H1 (cell line): ENCODE data around the gene ITPKC. TPM values are rescaled to one million over a fixed set of nuclear protein-coding genes. Genes with fewer than 3 reads are reported as not detected.

Source experiments
- CTCF ChIA-PET: fragments of 300-600 bp; sonication (Branson Sonifier 250); formaldehyde crosslinking; loops from one replicate; lab custom pipeline; 2021; ENCODE audit not compliant: partially characterized antibody; lab: Charles Lee
- POLR2A ChIA-PET: fragments of 300-600 bp; sonication (Branson Sonifier 250); formaldehyde crosslinking; loops from one replicate; lab custom pipeline; 2021; ENCODE audit warnings: inconsistent platforms; ENCODE audit not compliant: partially characterized antibody; lab: Charles Lee
- DNase-seq, 2 experiments: peaks; one replicate each; pipeline versions ENCODE4 v3.0.0 to v3.0.0-alpha.2; 2010 to 2022; ENCODE audit warnings: low spot score in 2 of 2, low read depth in 1 of 2, mixed read lengths in 1 of 2
- FAIRE-seq: peaks from 2 replicates; lab custom pipeline; 2011; peaks lifted over from hg19 to GRCh38; lab: Jason Lieb, UNC
- H2AFZ ChIP-seq: 2 replicates; pipeline ENCODE4 v1.8.1; 2012; ENCODE audit warnings: low read length, inconsistent platforms
- H2AK5ac ChIP-seq: 2 replicates; pipeline ENCODE4 v1.6.1; 2013; ENCODE audit warnings: low read depth, low read length
- H2BK120ac ChIP-seq: replicated peaks from 2 replicates; pipeline ENCODE3; 2013; ENCODE audit warnings: low read depth, low read length, inconsistent platforms
- H2BK12ac ChIP-seq: 2 replicates; pipeline ENCODE4 v1.6.1; 2013; ENCODE audit warnings: low read depth, low read length
- H2BK15ac ChIP-seq: 2 replicates; pipeline ENCODE4 v1.6.1; 2013; ENCODE audit warnings: low read length
- H2BK20ac ChIP-seq: 2 replicates; pipeline ENCODE4 v1.6.1; 2013; ENCODE audit warnings: low read length
- H2BK5ac ChIP-seq: 2 replicates; pipeline ENCODE4 v1.6.1; 2013; ENCODE audit warnings: low read depth, low read length
- H3K14ac ChIP-seq: 2 replicates; pipeline ENCODE4 v1.6.1; 2013; ENCODE audit warnings: inconsistent platforms; ENCODE audit not compliant: insufficient read length
- H3K18ac ChIP-seq: 2 replicates; pipeline ENCODE4 v1.6.1; 2013; ENCODE audit warnings: low read length; ENCODE audit errors: extremely low read depth
- H3K23ac ChIP-seq: 2 replicates; pipeline ENCODE4 v1.6.1; 2013; ENCODE audit warnings: inconsistent platforms; ENCODE audit not compliant: insufficient read length
- H3K23me2 ChIP-seq: 2 replicates; pipeline ENCODE4 v1.6.1; 2013; ENCODE audit warnings: low read depth, low read length
- H3K27ac ChIP-seq: 2 replicates; pipeline ENCODE4 v1.6.1; 2011; ENCODE audit warnings: low read depth, low read length, inconsistent platforms
- H3K27me3 ChIP-seq, 4 experiments: replicated peaks in 1 of 4; 1 replicate in 1 of 4; 2 replicates in 3 of 4; pipeline versions ENCODE4 v1.6.1 to v1.8.1; 2011 to 2013; ENCODE audit warnings: low read length in 3 of 4, mild to moderate bottlenecking in 3 of 4, inconsistent platforms in 2 of 4, mixed read lengths in 2 of 4, moderate library complexity in 1 of 4; ENCODE audit not compliant: control insufficient read depth in 3 of 4, insufficient read depth in 3 of 4; ENCODE audit errors: extremely low read depth in 1 of 4
- H3K36me3 ChIP-seq, 4 experiments: 2 replicates each; pipeline versions ENCODE4 v1.6.1 to v1.8.1; 2011 to 2013; ENCODE audit warnings: mild to moderate bottlenecking in 4 of 4, low read length in 3 of 4, moderate library complexity in 2 of 4, control low read depth in 1 of 4, inconsistent platforms in 1 of 4; ENCODE audit not compliant: insufficient read depth in 4 of 4, control insufficient read depth in 2 of 4
- H3K4ac ChIP-seq: replicated peaks from 2 replicates; pipeline ENCODE3; 2013; ENCODE audit warnings: low read length, low read depth, mixed read lengths, inconsistent platforms; ENCODE audit not compliant: insufficient read length
- H3K4me1 ChIP-seq, 4 experiments: replicated peaks in 1 of 4; 1 replicate in 1 of 4; 2 replicates in 3 of 4; pipeline versions ENCODE4 v1.6.1 to v1.8.1; 2011 to 2013; ENCODE audit warnings: low read length in 3 of 4, inconsistent platforms in 2 of 4, mixed read lengths in 1 of 4; ENCODE audit not compliant: insufficient read depth in 4 of 4, control insufficient read depth in 3 of 4
- H3K4me2 ChIP-seq, 2 experiments: 2 replicates each; pipeline versions ENCODE4 v1.6.1 to v1.8.1; 2011 to 2013; ENCODE audit warnings: low read depth in 2 of 2, low read length in 2 of 2, control low read depth in 1 of 2, inconsistent platforms in 1 of 2, mild to moderate bottlenecking in 1 of 2; ENCODE audit not compliant: insufficient read depth in 1 of 2
- H3K4me3 ChIP-seq, 4 experiments: fragments of 200-600, 300-600 bp in 1 of 4; sonication (generic), shearing (Covaris generic), sonication (Bioruptor Twin) in 1 of 4; 2 replicates each; pipeline versions ENCODE4 v1.5.1 to v1.8.1; 2011 to 2016; ENCODE audit warnings: low read length in 4 of 4, low read depth in 3 of 4, control low read depth in 2 of 4, inconsistent platforms in 2 of 4, mild to moderate bottlenecking in 2 of 4, mixed read lengths in 1 of 4, moderate library complexity in 1 of 4; ENCODE audit not compliant: insufficient read depth in 2 of 4; ENCODE audit errors: extremely low read depth in 1 of 4
- H3K56ac ChIP-seq: replicated peaks from 2 replicates; pipeline ENCODE3; 2013; ENCODE audit warnings: low read depth, mild to moderate bottlenecking, mixed read lengths, low read length, inconsistent platforms; ENCODE audit not compliant: insufficient read length
- H3K79me1 ChIP-seq: 2 replicates; pipeline ENCODE4 v1.6.1; 2013; ENCODE audit warnings: low read depth, low read length, control low read depth
- H3K79me2 ChIP-seq, 2 experiments: 2 replicates each; pipeline versions ENCODE4 v1.6.1 to v1.8.1; 2012 to 2013; ENCODE audit warnings: low read length in 2 of 2, mild to moderate bottlenecking in 2 of 2, inconsistent platforms in 1 of 2; ENCODE audit not compliant: insufficient read depth in 2 of 2, control insufficient read depth in 1 of 2
- H3K9ac ChIP-seq, 4 experiments: replicated peaks in 1 of 4; 1 replicate in 1 of 4; 2 replicates in 3 of 4; pipeline versions ENCODE4 v1.6.1 to v1.8.1; 2011 to 2013; ENCODE audit warnings: low read depth in 3 of 4, low read length in 3 of 4, control low read depth in 2 of 4, mild to moderate bottlenecking in 2 of 4, moderate library complexity in 2 of 4, inconsistent platforms in 1 of 4; ENCODE audit errors: extremely low read depth in 1 of 4
- H3K9me3 ChIP-seq, 2 experiments: 2 replicates each; pipeline versions ENCODE4 v1.6.1 to v1.8.1; 2012 to 2013; ENCODE audit warnings: mild to moderate bottlenecking in 2 of 2, moderate library complexity in 2 of 2, control low read depth in 1 of 2, inconsistent platforms in 1 of 2, low read depth in 1 of 2, low read length in 1 of 2, mixed read lengths in 1 of 2; ENCODE audit not compliant: insufficient read depth in 2 of 2
- H4K20me1 ChIP-seq, 2 experiments: replicated peaks in 1 of 2; 2 replicates each; pipeline versions ENCODE3 to v1.8.1; 2011 to 2013; ENCODE audit warnings: inconsistent platforms in 2 of 2, low read length in 2 of 2, mild to moderate bottlenecking in 1 of 2; ENCODE audit not compliant: insufficient read depth in 2 of 2, control insufficient read depth in 1 of 2
- H4K5ac ChIP-seq: 2 replicates; pipeline ENCODE4 v1.6.1; 2013; ENCODE audit warnings: low read length, low read depth, mixed read lengths, inconsistent platforms; ENCODE audit not compliant: insufficient read length
- H4K8ac ChIP-seq: 2 replicates; pipeline ENCODE4 v1.8.0; 2013; ENCODE audit warnings: mild to moderate bottlenecking, moderate library complexity, low read length, inconsistent platforms; ENCODE audit not compliant: insufficient read depth; ENCODE audit errors: extremely low read depth
- H4K91ac ChIP-seq: replicated peaks from 2 replicates; pipeline ENCODE3; 2013; ENCODE audit warnings: low read length, mixed read lengths, inconsistent platforms; ENCODE audit not compliant: insufficient read length
- ASH2L ChIP-seq: fragments of 200-600, 300-600 bp; sonication (generic); IDR thresholded peaks from one replicate; pipeline ENCODE4 v1.7.1; 2017; ENCODE audit warnings: low read length
- EP300 ChIP-seq, 2 experiments: IDR thresholded peaks; 1 replicate in 1 of 2; 2 replicates in 1 of 2; pipeline ENCODE4 v1.6.1; 2011 to 2012; ENCODE audit warnings: low read depth in 2 of 2, low read length in 2 of 2, mild to moderate bottlenecking in 2 of 2, borderline replicate concordance in 1 of 2, inconsistent platforms in 1 of 2, moderate library complexity in 1 of 2
- MAFK ChIP-seq: IDR thresholded peaks from 2 replicates; pipeline ENCODE4 v1.6.1; 2012; ENCODE audit warnings: low read depth, mild to moderate bottlenecking, improper control_type of control experiment, low read length
- PHF8 ChIP-seq: fragments of 200-600 bp; sonication (generic); conservative IDR thresholded peaks from 2 replicates; pipeline ENCODE4 v1.7.1; 2012; ENCODE audit warnings: low read depth, mild to moderate bottlenecking, inconsistent platforms, low read length, moderate library complexity
- POLR2A ChIP-seq, 2 experiments: IDR thresholded peaks; 1 replicate in 1 of 2; 2 replicates in 1 of 2; pipeline ENCODE4 v1.6.1; 2011; ENCODE audit warnings: low read depth in 2 of 2, low read length in 2 of 2, mild to moderate bottlenecking in 2 of 2; ENCODE audit errors: control extremely low read depth in 1 of 2
- WGBS, 2 experiments: shearing (Covaris generic) in 1 of 2; methylation state at CpG; one replicate each; pipeline versions ENCODE4 v1.1.6 to v1.1.7; 2013 to 2015; ENCODE audit warnings: low lambda C conversion rate in 2 of 2, mixed read lengths in 2 of 2, inconsistent platforms in 1 of 2, low coverage in 1 of 2, missing lambda C conversion rate in 1 of 2; ENCODE audit not compliant: insufficient replicate concordance in 2 of 2, insufficient coverage in 1 of 2, insufficient read length in 1 of 2; ENCODE audit errors: extremely low coverage in 1 of 2, missing lambda C conversion rate in 1 of 2; 5-methylcytosine and 5-hydroxymethylcytosine counted together
- polyA plus RNA-seq, 7 experiments: library from polyadenylated mRNA; depleted of rRNA in 3 of 7; stranded (reverse) in 5 of 7; unstranded in 2 of 7; fragments of >200 nt in 5 of 7; fragments of 200-250 nt in 2 of 7; gene quantifications; 1 replicate in 5 of 7; 2 replicates in 1 of 7; 4 replicates in 1 of 7; pipeline versions ENCODE4 v1.2.1 to v1.2.3, GENCODE V29; 2011 to 2013; ENCODE audit warnings: missing spikeins in 2 of 7, mixed read lengths in 2 of 7
- total RNA-seq: library from RNA; stranded (reverse); fragmentation: NEBNext Ultra II Directional; extraction: Animal tissue kit (Norgen Biotek cat#: 25700); gene quantifications from 2 replicates; pipeline ENCODE4 v1.2.1, GENCODE V29; 2021
- TF ChIP-seq, protein P1 (sequence below): IDR thresholded peaks from 2 replicates; pipeline ENCODE4 v1.6.1; 2012; ENCODE audit warnings: inconsistent platforms
- TF ChIP-seq, protein P2 (sequence below): IDR thresholded peaks from 2 replicates; pipeline ENCODE4 v1.6.1; 2012; ENCODE audit warnings: low read length, inconsistent platforms
- TF ChIP-seq, protein P3 (sequence below): IDR thresholded peaks from 2 replicates; pipeline ENCODE4 v1.6.1; 2012; ENCODE audit warnings: inconsistent platforms

The ITPKC gene
- total and polyA plus RNA-seq, 2 of the 8 experiments (the other 6 are each of a cell fraction or from before 2014, with no cell fraction given): 5.2 to 8.9 TPM

DNA sequence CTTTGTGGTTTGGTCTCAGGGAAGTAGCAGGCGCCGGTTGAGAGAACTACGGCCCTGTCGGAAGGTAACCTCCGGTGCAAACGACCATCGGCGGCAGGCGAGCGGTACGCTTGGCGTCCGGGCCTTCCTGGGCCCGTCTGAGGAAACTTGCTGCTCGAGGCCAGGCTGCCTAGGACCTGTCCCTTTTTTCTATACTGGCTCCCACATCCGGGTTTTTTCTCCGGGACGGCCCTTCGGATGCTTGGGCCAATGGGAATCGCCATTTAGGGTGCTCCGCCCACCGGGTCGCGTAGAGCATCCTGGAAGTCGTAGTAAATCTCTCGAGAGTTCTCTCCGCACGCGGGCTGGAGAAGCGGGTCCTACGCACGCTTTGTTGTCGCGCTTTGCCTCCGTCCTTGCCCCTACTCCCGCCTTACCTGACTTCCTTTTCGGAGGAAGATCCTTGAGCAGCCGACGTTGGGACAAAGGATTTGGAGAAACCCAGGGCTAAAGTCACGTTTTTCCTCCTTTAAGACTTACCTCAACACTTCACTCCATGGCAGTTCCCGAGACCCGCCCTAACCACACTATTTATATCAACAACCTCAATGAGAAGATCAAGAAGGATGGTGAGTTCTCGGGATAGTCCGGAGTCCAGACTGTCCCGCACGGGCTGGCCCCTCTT, 34.1 kb downstream of the ITPKC start, which contains the start of gene SNRPA:
TSS of gene SNRPA (plus strand) at position 330 of the 664 bp plus-strand sequence. CDS start at position 536, 206 bp downstream.
- H4K20me1 ChIP-seq: peaks cover 11 to 14% of the 10 kb centered on the region in 2 experiments
- peaks cover 2% of the 10 kb centered on the region for H3K79me1 ChIP-seq
- H3K23me2 ChIP-seq: peaks cover 9% of the 10 kb centered on the region
- H3K27me3 ChIP-seq: no peaks in the 10 kb centered on the region
- peak within 1 kb of the TSS; percentile 88 for H3K4ac ChIP-seq
- no peaks in the 10 kb centered on the region for H3K9me3 ChIP-seq
- 2% methylated on average over 45 of the region's 46 CpGs; no CpG with 5 or more reads in 1 of the 2 experiments for WGBS, 2 experiments
- no peak within 1 kb of the TSS for H3K23ac ChIP-seq
- peak within 1 kb of the TSS; percentile 98 for H4K5ac ChIP-seq
- CTCF ChIA-PET: interaction anchor here (1.0 to 2.2 kb wide), 3 partner anchors 10 to 68 kb away, joined by 3 to 10 read pairs (median 5); no protein-coding TSS in a partner anchor
- POLR2A ChIA-PET: interaction anchor here (0.7 to 15.7 kb wide), 26 partner anchors 8 to 558 kb away, joined by 3 to 399 read pairs (median 4); partner anchors contain the start of genes COQ8B, EGLN2, HNRNPUL1 and ITPKC
- peaks cover 0 to 7% (median 2%) of the 10 kb centered on the region in 4 experiments; a peak in 4 of 7 replicates for H3K4me1 ChIP-seq
- peak within 1 kb of the TSS; percentile 100 for H2AK5ac ChIP-seq
- H3K4me3 ChIP-seq: peak within 1 kb of the TSS; percentile 80 to 99 (median 90)
- peak within 1 kb of the TSS; percentile 83 for H2BK120ac ChIP-seq
- peaks cover 40 to 69% of the 10 kb centered on the region in 2 experiments for H3K79me2 ChIP-seq
- peak; percentile 93 to 97 for DNase-seq
- H3K27ac ChIP-seq: peak within 1 kb of the TSS; percentile 99
- H2BK20ac ChIP-seq: no peak within 1 kb of the TSS
- peaks cover 2 to 28% (median 11%) of the 10 kb centered on the region in 4 experiments; a peak in 6 of 8 replicates for H3K36me3 ChIP-seq
- H3K18ac ChIP-seq: peak within 1 kb of the TSS; percentile 100
- H3K14ac ChIP-seq: peak within 1 kb of the TSS; percentile 50
- no peak within 1 kb of the TSS for H2AFZ ChIP-seq
- peak; percentile 60 for FAIRE-seq
- H4K8ac ChIP-seq: peak within 1 kb of the TSS; percentile 99; the same call in 1 of the 2 replicates
- H2BK12ac ChIP-seq: peak within 1 kb of the TSS; percentile 100
- H4K91ac ChIP-seq: peak within 1 kb of the TSS; percentile 99
- peak within 1 kb of the TSS; percentile 91 to 99 for H3K4me2 ChIP-seq
- H3K9ac ChIP-seq: peak within 1 kb of the TSS; percentile 99 to 100 (median 100)
- H3K56ac ChIP-seq: peak within 1 kb of the TSS; percentile 94
- peak within 1 kb of the TSS; percentile 72 for H2BK15ac ChIP-seq
- H2BK5ac ChIP-seq: peak within 1 kb of the TSS; percentile 100
- TF ChIP-seq POLR2A (IDR thresholded peaks at IDR 0.05; ENCODE audit: control extremely low read depth in 1 of 2, low read depth in 2 of 2, low read length in 2 of 2): peak; percentile 84 to 98
- TF ChIP-seq MAFK: no peak
- TF ChIP-seq, protein P1, sequence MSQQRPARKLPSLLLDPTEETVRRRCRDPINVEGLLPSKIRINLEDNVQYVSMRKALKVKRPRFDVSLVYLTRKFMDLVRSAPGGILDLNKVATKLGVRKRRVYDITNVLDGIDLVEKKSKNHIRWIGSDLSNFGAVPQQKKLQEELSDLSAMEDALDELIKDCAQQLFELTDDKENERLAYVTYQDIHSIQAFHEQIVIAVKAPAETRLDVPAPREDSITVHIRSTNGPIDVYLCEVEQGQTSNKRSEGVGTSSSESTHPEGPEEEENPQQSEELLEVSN: peak; percentile 77
- peak; percentile 39 for TF ChIP-seq ASH2L
- TF ChIP-seq, protein P2, sequence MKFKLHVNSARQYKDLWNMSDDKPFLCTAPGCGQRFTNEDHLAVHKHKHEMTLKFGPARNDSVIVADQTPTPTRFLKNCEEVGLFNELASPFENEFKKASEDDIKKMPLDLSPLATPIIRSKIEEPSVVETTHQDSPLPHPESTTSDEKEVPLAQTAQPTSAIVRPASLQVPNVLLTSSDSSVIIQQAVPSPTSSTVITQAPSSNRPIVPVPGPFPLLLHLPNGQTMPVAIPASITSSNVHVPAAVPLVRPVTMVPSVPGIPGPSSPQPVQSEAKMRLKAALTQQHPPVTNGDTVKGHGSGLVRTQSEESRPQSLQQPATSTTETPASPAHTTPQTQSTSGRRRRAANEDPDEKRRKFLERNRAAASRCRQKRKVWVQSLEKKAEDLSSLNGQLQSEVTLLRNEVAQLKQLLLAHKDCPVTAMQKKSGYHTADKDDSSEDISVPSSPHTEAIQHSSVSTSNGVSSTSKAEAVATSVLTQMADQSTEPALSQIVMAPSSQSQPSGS: peak; percentile 47; the same call in 1 of the 2 replicates
- TF ChIP-seq, protein P3, sequence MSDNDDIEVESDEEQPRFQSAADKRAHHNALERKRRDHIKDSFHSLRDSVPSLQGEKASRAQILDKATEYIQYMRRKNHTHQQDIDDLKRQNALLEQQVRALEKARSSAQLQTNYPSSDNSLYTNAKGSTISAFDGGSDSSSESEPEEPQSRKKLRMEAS: peak; percentile 90
- TF ChIP-seq EP300 (IDR thresholded peaks at IDR 0.05; ENCODE audit: borderline replicate concordance in 1 of 2, low read depth in 2 of 2, low read length in 2 of 2): no peak
- TF ChIP-seq PHF8: peak; percentile 80
